ENCODE measurements around the gene CDK5R2. TPM values are rescaled to one million over a fixed set of nuclear protein-coding genes. Genes with fewer than 3 reads are reported as not detected.
A peak's percentile ranks its signal among the peaks of the same experiment; 100 is the strongest.

Gene CDK5R2
- total and polyA plus RNA-seq, 2 of the 13 experiments (the other 11 are each of a cell fraction or from before 2014, with no cell fraction given) = not detected

GRCh38 chr2:219001577-219002394 lies 42.3 kb downstream of the CDK5R2 start (continued):
- TF ChIP-seq ZNF18 (CRISPR knock-in tag; IDR thresholded peaks at IDR 0.05; ENCODE audit: insufficient replicate concordance) = peak; percentile 73
- peak; percentile 65; the same call in 1 of the 2 replicates for TF ChIP-seq ZBTB39 (CRISPR knock-in tag; IDR thresholded peaks at IDR 0.05)
- TF ChIP-seq ZNF276 (CRISPR knock-in tag; IDR thresholded peaks at IDR 0.05; ENCODE audit: low read depth) = no peak
- TF ChIP-seq RARG (CRISPR knock-in tag; IDR thresholded peaks at IDR 0.05; ENCODE audit: low read depth) = no peak
- no peak for TF ChIP-seq NFE2L1 (CRISPR knock-in tag; IDR thresholded peaks at IDR 0.05; ENCODE audit: borderline replicate concordance)
- no peak for TF ChIP-seq TCF7L2 (IDR thresholded peaks at IDR 0.05; ENCODE audit: low read depth, low read length)
- peak; percentile 78 for TF ChIP-seq TARDBP (CRISPR knock-in tag; IDR thresholded peaks at IDR 0.05)
- peak; percentile 97 for TF ChIP-seq RERE (CRISPR knock-in tag; IDR thresholded peaks at IDR 0.05; ENCODE audit: low read depth)
- TF ChIP-seq THRA (CRISPR knock-in tag; IDR thresholded peaks at IDR 0.05; ENCODE audit: borderline replicate concordance) = no peak
- TF ChIP-seq PHF5A (CRISPR knock-in tag; IDR thresholded peaks at IDR 0.05; ENCODE audit: low read depth, unreplicated experiment) = no peak
- peak; percentile 12 for TF ChIP-seq TEAD3 (CRISPR knock-in tag; optimal IDR thresholded peaks at IDR 0.05; ENCODE audit: borderline replicate concordance)
- TF ChIP-seq ZNF629 (CRISPR knock-in tag; conservative IDR thresholded peaks at IDR 0.05) = no peak
- no peak for TF ChIP-seq BRD4 (CRISPR knock-in tag; IDR thresholded peaks at IDR 0.05)
- TF ChIP-seq RBM22 (optimal IDR thresholded peaks at IDR 0.05; ENCODE audit: low read length) = no peak
- no peak for TF ChIP-seq ZFP62 (CRISPR knock-in tag; IDR thresholded peaks at IDR 0.05)
- peak; percentile 87 for TF ChIP-seq FOXC1 (CRISPR knock-in tag; IDR thresholded peaks at IDR 0.05; ENCODE audit: borderline replicate concordance)
